Esophagus squamous epithelium (tissue), 5 donors: Measurements from ENCODE around the gene SLC35E2B. TPM values are rescaled to one million over a fixed set of nuclear protein-coding genes. Genes with fewer than 3 reads are reported as not detected.

Source experiments
- DNase-seq: peaks from one replicate; lab custom pipeline; 2025; lab: John Stamatoyannopoulos, UW
- H3K27ac ChIP-seq, 4 donors: fragments of 200-600 bp; sonication (generic); one replicate each; pipeline ENCODE4 v1.5.1; 2016 to 2019; ENCODE audit warnings: mild to moderate bottlenecking in 1 of 4
- H3K27me3 ChIP-seq, 4 donors: fragments of 200-600 bp; sonication (generic); 1 replicate in 3 of 4; 2 replicates in 1 of 4; pipeline versions ENCODE4 v1.5.1 to v1.6.0; 2017 to 2021; ENCODE audit warnings: antibody characterized with exemption in 1 of 4
- H3K36me3 ChIP-seq, 3 donors: fragments of 200-600 bp; sonication (generic); one replicate each; pipeline ENCODE4 v1.5.1; 2016 to 2019
- H3K4me1 ChIP-seq, 3 donors: fragments of 200-600 bp; sonication (generic); one replicate each; pipeline ENCODE4 v1.5.1; 2017 to 2019
- H3K4me3 ChIP-seq, 4 donors: fragments of 200-600 bp; sonication (generic); 1 replicate in 3 of 4; 2 replicates in 1 of 4; pipeline ENCODE4 v1.5.1; 2016 to 2019; ENCODE audit warnings: mild to moderate bottlenecking in 2 of 4, moderate library complexity in 1 of 4
- H3K9me3 ChIP-seq, 3 donors: fragments of 200-600 bp; sonication (generic); one replicate each; pipeline ENCODE4 v1.5.1; 2016 to 2019
- CTCF ChIP-seq, 6 experiments: fragments of 450-650 bp in 4 of 6; fragments of 200-600 bp in 2 of 6; sonication (generic) in 2 of 6; IDR thresholded peaks; one replicate each; pipeline ENCODE4 v1.5.1; 2016 to 2019; ENCODE audit warnings: antibody characterized with exemption in 6 of 6, mild to moderate bottlenecking in 4 of 6, moderate library complexity in 4 of 6
- POLR2A ChIP-seq, 4 donors: fragments of 450-650 bp; IDR thresholded peaks; one replicate each; pipeline ENCODE4 v1.6.1; 2017; ENCODE audit warnings: antibody characterized with exemption in 4 of 4, mild to moderate bottlenecking in 4 of 4, moderate library complexity in 3 of 4
- WGBS, 2 donors: methylation state at CpG; one replicate each; pipeline ENCODE4 v1.1.5; 2018; 5-methylcytosine and 5-hydroxymethylcytosine counted together
- intact Hi-C: fragments of 100-400 bp; cut with DNase I; formaldehyde crosslinking; loops from one replicate; pipeline ENCODE4 v1.15.0; 2022
- total RNA-seq, 4 donors: library from RNA; depleted of rRNA; stranded (reverse); fragments of >200 nt; gene quantifications; one replicate each; pipeline ENCODE4 v1.1.0, GENCODE V29; 2016
- donor health status: DM: yes; HTN: yes; CAD: no.

The SLC35E2B gene
- total RNA-seq, 4 donors from 2014 or later = 13.2 to 34.3 (median 25.7) TPM

- Histone ChIP-seq H3K4me1 (no peaks in the 10 kb centered on the region), H3K27ac (no peak overlapping the region), H3K4me3 (no peak overlapping the region), H3K9me3 (no peaks in the 10 kb centered on the region), H3K36me3 (peaks cover 5 to 73% (median 7%) of the 10 kb centered on the region in 3 donors), H3K27me3 (no peaks in the 10 kb centered on the region)
- 94% methylated on average over 24 to 25 of the region's 25 CpGs for WGBS, 2 donors
- TF ChIP-seq CTCF (IDR thresholded peaks at IDR 0.05) (no peak), POLR2A (IDR thresholded peaks at IDR 0.05) (no peak)
- intact Hi-C loops = no loop called here
- DNase-seq = no peak
Observed at GRCh38 chr1:1672181-1672965, 20.2 kb downstream of the SLC35E2B start.

DNA sequence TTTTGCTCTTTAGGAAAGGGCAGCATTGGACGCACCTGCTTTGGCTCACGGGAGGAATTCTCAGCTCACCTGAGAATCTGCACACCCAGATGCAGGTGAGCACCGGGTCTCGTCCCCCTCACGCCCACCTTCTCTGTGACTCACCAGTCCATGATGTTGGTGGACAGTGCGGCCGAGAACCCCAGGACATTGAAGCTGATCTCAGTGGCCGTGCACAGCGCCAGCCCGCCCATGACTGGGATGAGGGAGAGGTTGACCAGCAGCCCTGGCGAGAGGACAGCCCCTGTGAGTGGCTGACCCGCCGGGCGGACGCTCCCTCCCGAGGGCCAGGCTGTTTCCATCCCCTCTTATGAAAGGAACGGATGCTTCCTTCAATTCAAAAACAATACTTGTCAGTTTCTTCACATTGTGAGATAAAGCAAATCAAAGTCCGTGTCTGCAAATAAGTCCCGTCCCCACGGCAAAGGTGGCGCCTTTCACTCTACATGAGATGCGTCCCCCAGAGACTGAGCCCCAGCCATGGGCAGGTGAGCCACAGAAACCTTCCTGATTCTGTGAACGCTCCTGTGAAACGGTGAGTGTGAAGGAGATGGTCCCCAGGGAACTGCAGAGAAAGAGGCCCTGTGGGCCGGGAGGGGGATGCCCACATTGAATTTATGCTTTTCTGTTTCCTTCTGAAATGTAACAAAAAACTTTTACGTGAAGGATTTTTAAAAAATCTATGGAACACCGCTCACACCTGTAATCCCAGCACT, 21.1 kb downstream of the SLC35E2B start:
- Histone ChIP-seq H3K27ac (no peak overlapping the region), H3K4me3 (no peak overlapping the region), H3K36me3 (peaks cover 7 to 80% (median 9%) of the 10 kb centered on the region in 3 donors), H3K4me1 (no peaks in the 10 kb centered on the region), H3K9me3 (no peaks in the 10 kb centered on the region), H3K27me3 (no peaks in the 10 kb centered on the region)
- intact Hi-C loops = no loop called here
- 82 to 85% methylated on average over 9 to 18 of the region's 27 CpGs for WGBS, 2 donors
- DNase-seq = no peak
- TF ChIP-seq CTCF (IDR thresholded peaks at IDR 0.05) (no peak), POLR2A (IDR thresholded peaks at IDR 0.05) (no peak)

DNA sequence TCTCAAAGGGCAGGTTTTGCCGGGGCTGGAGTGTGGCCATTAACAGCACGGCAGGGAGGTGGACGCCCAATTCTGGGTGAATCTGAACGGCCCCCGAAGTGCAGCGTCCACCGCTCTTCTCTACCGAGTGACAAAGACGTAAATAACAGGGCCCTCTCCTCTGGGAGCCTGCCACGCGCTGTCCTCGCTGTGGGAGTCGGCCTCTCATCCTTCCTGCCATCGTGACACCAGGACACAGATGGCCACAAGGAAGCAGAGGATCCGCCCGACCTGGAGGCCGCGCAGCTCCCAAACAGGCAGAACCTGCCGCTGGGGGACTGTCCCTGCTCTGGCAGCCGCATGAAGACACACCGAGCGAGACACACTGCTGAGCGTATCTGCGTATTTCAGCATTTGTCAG, 21.7 kb downstream of the SLC35E2B start:
- Histone ChIP-seq H3K4me3 (no peak overlapping the region), H3K27me3 (no peaks in the 10 kb centered on the region), H3K9me3 (no peaks in the 10 kb centered on the region), H3K4me1 (no peaks in the 10 kb centered on the region), H3K36me3 (peaks cover 13 to 87% (median 15%) of the 10 kb centered on the region in 3 donors), H3K27ac (no peak overlapping the region)
- no peak for DNase-seq
- intact Hi-C loops = no loop called here
- TF ChIP-seq POLR2A (IDR thresholded peaks at IDR 0.05) (no peak), CTCF (IDR thresholded peaks at IDR 0.05) (no peak)
- 87 to 91% methylated on average over 11 to 22 of the region's 24 CpGs for WGBS, 2 donors

GRCh38 chr1:1669468-1670440, 22.8 kb downstream of the SLC35E2B start:
- Histone ChIP-seq H3K4me3 (no peak overlapping the region), H3K4me1 (no peaks in the 10 kb centered on the region), H3K9me3 (no peaks in the 10 kb centered on the region), H3K36me3 (peaks cover 19 to 93% (median 27%) of the 10 kb centered on the region in 3 donors), H3K27me3 (no peaks in the 10 kb centered on the region), H3K27ac (no peak overlapping the region)
- intact Hi-C loops = no loop called here
- WGBS, 2 donors = 88 to 93% methylated on average over 32 to 37 of the region's 43 CpGs
- TF ChIP-seq CTCF (IDR thresholded peaks at IDR 0.05) (no peak), POLR2A (IDR thresholded peaks at IDR 0.05) (no peak)
- DNase-seq = no peak
